Measurements from ENCODE around the gene ATE1.
"Not testable (repeated sequence)": the region's sequence is repeated elsewhere in the genome, so short reads cannot be mapped to it uniquely, and the experiment has no call there.

The ATE1 gene

GRCh38 chr10:121833387-121833786 is 94.4 kb downstream of the ATE1 start:
- DNase-seq, result no peak

DNA sequence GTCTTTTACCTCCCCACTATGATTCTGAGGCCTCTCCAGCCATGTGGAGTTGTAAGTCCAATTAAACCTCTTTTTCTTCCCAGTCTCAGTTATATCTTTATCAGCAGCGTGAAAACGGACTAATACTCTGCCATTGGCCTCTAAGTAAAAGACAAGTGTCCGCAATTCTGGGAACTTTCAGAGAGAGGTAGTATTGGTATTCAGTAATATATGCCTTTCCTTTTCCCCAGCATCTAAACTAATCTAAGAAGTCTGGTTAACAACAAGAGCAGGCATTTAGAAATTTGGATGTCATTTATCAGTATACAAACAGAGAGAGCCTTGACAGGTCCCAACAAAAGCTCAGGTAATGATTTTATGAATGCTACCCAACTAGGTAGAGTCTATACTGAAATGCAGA is 95.2 kb downstream of the ATE1 start:
- no peak for DNase-seq

- DNase-seq, result no peak
These were observed 96.1 kb downstream of the ATE1 start for GRCh38 chr10:121831777-121832176.

DNA sequence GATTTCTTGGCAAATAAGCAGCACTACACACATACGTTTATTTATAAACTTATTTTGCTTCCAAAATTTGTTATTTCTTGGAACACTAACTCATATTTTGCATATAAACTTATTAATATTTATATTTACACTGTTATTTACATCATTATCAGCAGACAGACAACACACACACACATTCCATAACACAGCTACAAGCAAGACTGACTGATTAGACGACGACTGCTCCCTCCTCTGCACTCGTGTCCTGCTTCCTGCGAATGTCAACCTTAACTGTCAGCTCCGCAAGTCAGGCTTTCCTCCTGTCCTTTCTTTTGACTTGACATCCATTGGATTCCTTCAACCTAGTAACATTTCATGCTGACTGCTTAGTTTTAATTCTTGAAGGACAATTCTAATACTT is 96.6 kb downstream of the ATE1 start:
- no peak for DNase-seq

DNA sequence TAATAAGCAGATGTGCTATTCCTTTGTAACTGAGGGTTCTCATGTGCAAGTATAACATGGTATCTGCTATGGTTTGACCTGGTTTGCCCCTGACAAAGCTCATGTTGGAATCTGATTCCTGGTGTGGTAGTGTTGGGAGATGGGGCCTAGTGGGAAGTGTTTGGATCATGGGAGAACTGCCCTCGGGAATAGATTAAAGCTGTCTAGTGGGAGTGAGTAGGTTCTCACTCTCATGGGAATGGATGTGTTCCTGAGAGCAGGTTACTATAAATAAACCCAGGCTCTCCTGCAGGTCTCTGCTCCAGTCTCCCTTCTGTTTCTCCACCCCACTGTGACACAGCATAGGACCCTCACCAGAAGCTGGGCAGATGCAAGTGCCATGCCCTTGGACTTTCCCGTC is 97.7 kb downstream of the ATE1 start:
- DNase-seq, result no peak

DNA sequence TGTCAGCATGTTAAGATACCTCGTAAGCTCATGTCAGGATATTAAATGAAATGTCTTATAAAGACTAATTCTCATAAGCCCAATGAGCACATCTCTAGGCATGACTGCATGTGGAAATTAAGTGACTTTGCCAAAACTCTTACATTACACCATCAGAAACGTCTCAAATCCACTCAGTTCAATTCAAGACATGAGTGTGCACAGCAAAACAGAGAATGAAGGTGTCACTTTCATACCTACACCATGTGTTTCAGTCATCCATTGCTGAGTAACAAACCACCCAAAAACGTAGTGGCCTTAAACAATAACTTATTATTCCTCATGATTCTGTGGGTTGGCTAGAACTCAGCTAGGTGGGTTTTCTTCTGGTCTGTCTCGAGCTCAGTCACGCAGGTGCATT is 99.8 kb downstream of the ATE1 start:
- DNase-seq, result no peak

DNA sequence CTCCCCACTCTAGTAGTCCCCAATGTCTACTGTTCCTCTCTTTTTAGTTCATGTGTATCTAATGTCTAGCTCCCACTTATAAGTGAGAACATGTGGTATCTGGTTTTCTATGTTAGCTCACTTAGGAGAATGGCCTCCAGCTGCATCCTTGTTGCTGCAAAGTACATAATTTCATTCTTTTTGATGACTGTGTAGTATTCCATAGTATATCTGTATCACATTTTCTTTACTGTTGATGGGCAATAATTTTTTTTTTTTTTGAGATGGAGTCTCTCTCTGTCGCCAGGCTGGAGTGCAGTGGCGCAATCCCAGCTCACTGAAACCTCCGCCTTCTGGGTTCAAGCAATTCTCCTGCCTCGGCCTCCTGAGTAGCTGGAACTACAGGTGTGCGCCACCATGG is 101.1 kb downstream of the ATE1 start:
- not testable (repeated sequence) for DNase-seq

GRCh38 chr10:121823993-121824463 is 103.8 kb downstream of the ATE1 start:
- DNase-seq, result no peak

- DNase-seq, result no peak
These were observed 105.1 kb downstream of the ATE1 start for GRCh38 chr10:121822724-121823123.

GRCh38 chr10:121822180-121822579 is 105.7 kb downstream of the ATE1 start:
- DNase-seq, result no peak

DNA sequence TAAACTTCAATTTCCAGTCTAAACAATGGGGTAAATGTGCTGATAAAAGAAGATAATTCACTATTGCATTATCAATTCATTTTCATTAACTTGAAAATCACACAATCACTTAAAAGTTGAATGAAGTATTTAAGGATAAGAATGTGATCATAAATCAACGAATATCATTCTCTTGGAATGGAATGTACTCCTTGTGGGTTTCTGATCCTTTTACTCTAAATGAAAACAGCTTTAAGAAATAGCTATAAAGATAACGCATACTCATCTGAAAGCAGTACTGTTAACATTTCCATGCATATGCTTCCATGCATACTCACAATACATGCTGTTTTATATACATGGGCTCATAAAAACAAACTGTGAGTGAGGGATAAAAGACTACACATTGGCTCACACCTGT is 108.8 kb downstream of the ATE1 start:
- DNase-seq, result no peak

GRCh38 chr10:121818599-121818998 is 109.2 kb downstream of the ATE1 start:
- no peak for DNase-seq

- DNase-seq, result no peak
These were observed 111.6 kb downstream of the ATE1 start for GRCh38 chr10:121816197-121816596.

DNA sequence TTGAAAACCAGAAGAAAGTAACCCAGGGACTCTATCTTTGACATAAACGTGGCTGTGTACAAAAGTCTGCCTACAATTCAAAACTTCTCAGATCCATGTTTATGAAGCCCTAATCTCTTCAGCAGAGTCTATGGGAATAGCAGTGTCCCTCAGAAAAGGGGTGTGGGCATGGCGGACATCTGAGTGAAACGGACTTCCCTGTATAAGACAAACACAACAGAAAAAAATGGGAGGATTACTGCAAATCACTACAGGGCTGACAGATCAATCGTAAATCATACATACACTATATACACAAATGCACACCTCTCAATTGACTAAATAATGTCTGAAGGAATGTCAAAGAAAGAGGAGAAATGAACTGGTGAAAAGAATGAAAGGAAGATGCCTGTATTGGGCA is 114.0 kb downstream of the ATE1 start:
- DNase-seq, result no peak

GRCh38 chr10:121813211-121813815 is 114.5 kb downstream of the ATE1 start:
- no peak for DNase-seq

DNA sequence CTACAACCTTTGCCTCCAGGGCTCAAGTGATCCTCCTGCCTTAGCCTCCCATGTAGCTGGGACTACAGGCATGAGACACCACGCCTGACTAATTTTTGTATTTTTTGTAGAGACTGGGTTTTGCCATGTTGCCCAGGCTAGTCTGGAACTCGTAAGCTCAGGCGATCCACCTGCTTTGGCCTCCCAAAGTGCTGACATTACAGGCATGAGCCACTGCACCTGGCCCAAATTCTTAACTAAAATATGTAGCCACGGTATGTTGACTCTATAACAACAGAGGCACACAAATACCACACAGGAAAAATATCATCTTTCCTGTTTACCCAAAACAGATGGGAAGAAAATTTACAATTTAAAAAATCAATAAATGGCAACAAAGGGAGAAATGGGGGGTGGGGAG is 115.8 kb downstream of the ATE1 start:
- no peak for DNase-seq

- DNase-seq, result no peak
These were observed 116.4 kb downstream of the ATE1 start for GRCh38 chr10:121811386-121811785.

DNA sequence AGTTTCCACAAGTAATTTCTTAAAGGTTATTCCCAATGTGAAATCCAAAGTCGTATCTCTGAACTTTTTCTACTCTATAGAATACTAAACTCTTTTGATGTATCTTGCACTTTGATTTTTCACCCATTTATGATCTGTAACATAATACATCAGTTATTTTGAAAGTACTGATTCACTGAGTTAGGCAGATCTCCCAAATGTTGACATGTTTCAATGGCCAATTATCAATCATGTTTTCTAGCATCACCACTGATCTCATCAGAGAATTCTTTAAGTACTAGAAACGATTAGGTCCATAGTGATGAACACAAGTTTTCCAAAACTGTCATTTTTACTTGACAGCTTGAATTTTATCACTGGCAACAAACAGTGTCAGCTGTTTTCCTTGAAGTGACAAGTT is 119.0 kb downstream of the ATE1 start:
- no peak for DNase-seq

DNA sequence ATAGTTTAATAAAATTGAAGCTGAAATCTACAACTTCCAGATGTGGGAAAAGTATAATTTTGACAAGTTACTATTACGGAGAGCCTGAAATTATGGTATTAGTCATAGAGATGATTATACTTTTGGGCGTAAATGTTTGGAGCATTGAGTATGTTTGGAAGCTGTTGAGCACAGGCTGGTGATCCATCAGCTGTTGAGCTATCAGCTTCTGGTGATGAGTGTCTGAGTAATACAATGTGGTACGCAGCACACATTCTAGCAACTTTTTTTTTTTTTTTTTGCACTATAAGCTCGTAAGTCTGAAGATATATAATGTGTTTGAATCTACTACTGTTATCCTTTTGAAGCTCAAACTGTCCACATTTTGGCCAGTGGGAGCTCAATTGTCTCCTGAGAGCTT is 123.4 kb downstream of the ATE1 start:
- DNase-seq, result peak in 6 of 56 donors; percentile 3 to 27 (median 12)

- DNase-seq, result no peak
These were observed 124.2 kb downstream of the ATE1 start for GRCh38 chr10:121803611-121804010.

GRCh38 chr10:121800831-121801230 is 127.0 kb downstream of the ATE1 start:
- DNase-seq, result no peak

DNA sequence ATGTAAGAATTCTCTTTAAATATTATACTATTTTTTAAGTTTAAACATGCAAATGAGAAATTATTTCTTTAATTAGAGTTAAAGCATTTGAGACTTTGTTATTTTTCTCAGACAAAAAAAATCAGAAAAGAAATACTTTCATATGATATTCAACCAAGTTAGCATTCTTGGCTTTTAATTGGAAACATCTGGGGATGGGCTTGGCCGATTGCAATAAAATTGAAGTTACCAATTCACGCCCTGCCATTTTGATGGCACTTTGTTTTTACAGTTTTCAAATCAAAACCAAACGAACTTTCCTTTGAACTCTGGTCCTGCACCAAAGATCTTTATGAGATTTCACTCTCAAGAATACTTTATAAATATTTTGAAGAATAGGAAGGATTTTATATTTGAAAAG is 127.7 kb downstream of the ATE1 start:
- DNase-seq, result no peak

DNA sequence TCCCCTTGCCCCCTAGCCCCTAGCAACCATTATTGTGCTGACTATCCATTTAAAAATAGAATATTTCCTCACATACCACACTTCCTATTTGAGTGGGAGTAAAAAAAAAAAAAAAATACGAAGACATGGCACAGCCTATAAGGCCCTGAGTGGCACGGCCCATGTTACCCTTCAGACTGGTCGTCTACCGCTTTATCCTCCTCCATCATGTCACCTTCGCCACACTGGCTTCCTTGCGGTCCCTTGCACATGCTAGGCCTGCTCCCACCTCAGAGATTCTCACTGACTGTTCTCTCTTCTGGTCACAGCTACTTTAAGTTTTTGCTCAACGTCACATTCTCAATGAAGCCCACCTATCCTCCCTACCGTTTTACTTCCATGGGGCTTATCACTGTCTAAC is 130.3 kb downstream of the ATE1 start:
- no peak for DNase-seq

- DNase-seq, result no peak
These were observed 131.5 kb downstream of the ATE1 start for GRCh38 chr10:121796342-121796741.

Measured in nucleus accumbens (tissue), 56 donors.